C4-2B (cell line): ENCODE results near the gene PRICKLE1.

ENCODE experiments used
- H3K27ac ChIP-seq: fragments of 450-650 bp; 2 replicates; pipeline ENCODE4 v1.5.1; 2017
- CTCF ChIP-seq: fragments of 450-650 bp; conservative IDR thresholded peaks from 2 replicates; pipeline ENCODE4 v1.5.1; 2017; ENCODE audit warnings: mild to moderate bottlenecking
- ZFX ChIP-seq: fragments of 450-650 bp; IDR thresholded peaks from 2 replicates; pipeline ENCODE4 v1.6.1; 2017

PRICKLE1 gene

GRCh38 chr12:42508913-42509460, 80.6 kb downstream of the PRICKLE1 start:
- TF ChIP-seq CTCF (no peak), ZFX (no peak)

GRCh38 chr12:42507565-42507964, 82.0 kb downstream of the PRICKLE1 start:
- no peak for TF ChIP-seq CTCF
- TF ChIP-seq ZFX: no peak
- no peak overlapping the region for H3K27ac ChIP-seq

More at GRCh38 chr12:42508913-42509460, 80.6 kb downstream of the PRICKLE1 start:
- H3K27ac ChIP-seq: no peak overlapping the region

GRCh38 chr12:42507081-42507480, 82.5 kb downstream of the PRICKLE1 start:
- TF ChIP-seq ZFX (no peak), CTCF (no peak)
- no peak overlapping the region for H3K27ac ChIP-seq

GRCh38 chr12:42504049-42504448, 85.5 kb downstream of the PRICKLE1 start:
- TF ChIP-seq ZFX: no peak
- no peak for TF ChIP-seq CTCF

GRCh38 chr12:42502682-42503081, 86.9 kb downstream of the PRICKLE1 start:
- H3K27ac ChIP-seq: no peak overlapping the region
- TF ChIP-seq CTCF: no peak
- TF ChIP-seq ZFX: no peak

More at GRCh38 chr12:42504049-42504448, 85.5 kb downstream of the PRICKLE1 start:
- H3K27ac ChIP-seq: no peak overlapping the region

- no peak overlapping the region for H3K27ac ChIP-seq
- no peak for TF ChIP-seq CTCF
- no peak for TF ChIP-seq ZFX
Measured at GRCh38 chr12:42498549-42499247, 90.8 kb downstream of the PRICKLE1 start.

GRCh38 chr12:42496886-42497285, 92.7 kb downstream of the PRICKLE1 start:
- TF ChIP-seq ZFX (no peak), CTCF (no peak)
- no peak overlapping the region for H3K27ac ChIP-seq
